ENCODE results near the gene NT5E.

GRCh38 chr6:85460154-85460920 is 10.5 kb downstream of the NT5E start:
- no peak for TF ChIP-seq SPI1 (IDR thresholded peaks at IDR 0.05; ENCODE audit: low read depth, low read length)
- no peak for TF ChIP-seq POLR2AphosphoS5 (IDR thresholded peaks at IDR 0.05; ENCODE audit: low read depth, low read length)
- TF ChIP-seq POLR2A (IDR thresholded peaks at IDR 0.05; ENCODE audit: low read depth, low read length), result no peak
- TF ChIP-seq TAF1 (IDR thresholded peaks at IDR 0.05; ENCODE audit: low read depth, low read length), result no peak
- no peak for TF ChIP-seq POU2F2 (IDR thresholded peaks at IDR 0.05; ENCODE audit: low read depth, low read length)
- no peak for TF ChIP-seq PAX5 (IDR thresholded peaks at IDR 0.05; ENCODE audit: insufficient read depth, low read length, severe bottlenecking)

Data from GM12891 (cell line).